DMS114 treated with DMSO at 0.1 percent for 48 hours (cell line): Measurements from ENCODE around the gene ARHGAP30.
"Not testable (repeated sequence)": the region's sequence is repeated elsewhere in the genome, so short reads cannot be mapped to it uniquely, and the experiment has no call there.

Experiments used
- DNase-seq: peaks from one replicate; lab custom pipeline; 2025; ENCODE audit not compliant: unreplicated experiment; lab: John Stamatoyannopoulos, UW

Gene ARHGAP30

GRCh38 chr1:161069731-161070270, at the start of gene ARHGAP30:
ARHGAP30 (minus strand) TSS chr1:161069891; CDS start chr1:161069624, 267 bp downstream.
- DNase-seq: no peak

GRCh38 chr1:161117759-161118581, 48.3 kb upstream of the ARHGAP30 start, which contains the start of the genes NIT1 and PFDN2:
NIT1 (plus strand) TSS chr1:161118105; CDS start chr1:161118177, 72 bp downstream.
PFDN2 (minus strand) TSS chr1:161118037; CDS start chr1:161118026, 11 bp downstream.
- peak; percentile 84 for DNase-seq

GRCh38 chr1:161115961-161116360, 46.3 kb upstream of the ARHGAP30 start:
- DNase-seq: not testable (repeated sequence)

GRCh38 chr1:161115132-161115711, 45.5 kb upstream of the ARHGAP30 start:
- no peak for DNase-seq

GRCh38 chr1:161114556-161114955, 44.9 kb upstream of the ARHGAP30 start:
- no peak for DNase-seq

GRCh38 chr1:161113915-161114314, 44.2 kb upstream of the ARHGAP30 start:
- DNase-seq: no peak

- no peak for DNase-seq
These were observed 41.8 kb upstream of the ARHGAP30 start for GRCh38 chr1:161111527-161111926.

GRCh38 chr1:161111117-161111516, 41.4 kb upstream of the ARHGAP30 start:
- DNase-seq: no peak

- no peak for DNase-seq
These were observed 36.7 kb upstream of the ARHGAP30 start for GRCh38 chr1:161106431-161106830.

- DNase-seq: no peak
These were observed 30.9 kb upstream of the ARHGAP30 start for GRCh38 chr1:161100556-161100955.

GRCh38 chr1:161099090-161099802, 29.6 kb upstream of the ARHGAP30 start:
- peak; percentile 28 for DNase-seq

- peak; percentile 70 for DNase-seq
These were observed 28.7 kb upstream of the ARHGAP30 start, which contains the start of gene KLHDC9 for GRCh38 chr1:161098210-161099068. KLHDC9 (plus strand) TSS chr1:161098361; CDS start chr1:161098536, 175 bp downstream.

GRCh38 chr1:161096530-161096929, 26.8 kb upstream of the ARHGAP30 start:
- no peak for DNase-seq

- DNase-seq: no peak
These were observed 26.3 kb upstream of the ARHGAP30 start for GRCh38 chr1:161096015-161096414.

- no peak for DNase-seq
These were observed 25.5 kb upstream of the ARHGAP30 start for GRCh38 chr1:161095230-161095629.

- no peak for DNase-seq
These were observed 24.8 kb upstream of the ARHGAP30 start for GRCh38 chr1:161094481-161094880.

- no peak for DNase-seq
These were observed 22.9 kb upstream of the ARHGAP30 start for GRCh38 chr1:161092621-161093028.

GRCh38 chr1:161091796-161092507, 22.3 kb upstream of the ARHGAP30 start:
- DNase-seq: no peak

GRCh38 chr1:161091093-161091492, 21.4 kb upstream of the ARHGAP30 start:
- no peak for DNase-seq

- no peak for DNase-seq
These were observed 20.9 kb upstream of the ARHGAP30 start for GRCh38 chr1:161090617-161091016.
